ENCODE results near the gene MED27. TPM values are rescaled to one million over a fixed set of nuclear protein-coding genes. Genes with fewer than 3 reads are reported as not detected.

Gene MED27
- total RNA-seq, 4 donors from 2014 or later, result 4.1 to 6.3 (median 5.7) TPM

GRCh38 chr9:131835151-131835910 lies 244.3 kb downstream of the MED27 start:
- TF ChIP-seq POLR2A (IDR thresholded peaks at IDR 0.05), result no peak
- no peak for TF ChIP-seq CTCF (IDR thresholded peaks at IDR 0.05)
- no peak overlapping the region for H3K4me3 ChIP-seq
- peaks cover 0 to 14% (median 0%) of the 10 kb centered on the region in 4 donors for H3K9me3 ChIP-seq
- H3K36me3 ChIP-seq, result no peaks in the 10 kb centered on the region
- H3K27ac ChIP-seq, result no peak overlapping the region
- DNase-seq, result no peak
- no peaks in the 10 kb centered on the region for H3K27me3 ChIP-seq
- H3K4me1 ChIP-seq, result no peaks in the 10 kb centered on the region

GRCh38 chr9:131834721-131835120 lies 244.9 kb downstream of the MED27 start:
- DNase-seq, result no peak
- Histone ChIP-seq H3K27me3 (no peaks in the 10 kb centered on the region), H3K9me3 (peaks cover 0 to 14% (median 0%) of the 10 kb centered on the region in 4 donors), H3K4me1 (no peaks in the 10 kb centered on the region), H3K4me3 (no peak overlapping the region), H3K27ac (no peak overlapping the region), H3K36me3 (no peaks in the 10 kb centered on the region)
- no peak for TF ChIP-seq POLR2A (IDR thresholded peaks at IDR 0.05)
- TF ChIP-seq CTCF (IDR thresholded peaks at IDR 0.05), result no peak

GRCh38 chr9:131833906-131834305 lies 245.8 kb downstream of the MED27 start:
- DNase-seq, result no peak
- no peaks in the 10 kb centered on the region for H3K4me1 ChIP-seq
- no peak overlapping the region for H3K4me3 ChIP-seq
- no peaks in the 10 kb centered on the region for H3K36me3 ChIP-seq
- no peak overlapping the region for H3K27ac ChIP-seq
- no peaks in the 10 kb centered on the region for H3K27me3 ChIP-seq
- TF ChIP-seq CTCF (IDR thresholded peaks at IDR 0.05) (no peak), POLR2A (IDR thresholded peaks at IDR 0.05) (no peak)
- H3K9me3 ChIP-seq, result peaks cover 0 to 14% (median 0%) of the 10 kb centered on the region in 4 donors

GRCh38 chr9:131833083-131833482 lies 246.6 kb downstream of the MED27 start:
- Histone ChIP-seq H3K4me3 (no peak overlapping the region), H3K4me1 (no peaks in the 10 kb centered on the region), H3K27me3 (no peaks in the 10 kb centered on the region), H3K27ac (no peak overlapping the region), H3K9me3 (peaks cover 0 to 14% (median 0%) of the 10 kb centered on the region in 4 donors), H3K36me3 (no peaks in the 10 kb centered on the region)
- DNase-seq, result no peak
- TF ChIP-seq CTCF (IDR thresholded peaks at IDR 0.05), result no peak
- no peak for TF ChIP-seq POLR2A (IDR thresholded peaks at IDR 0.05)

- H3K9me3 ChIP-seq, result peaks cover 0 to 14% (median 0%) of the 10 kb centered on the region in 4 donors
- TF ChIP-seq POLR2A (IDR thresholded peaks at IDR 0.05) (no peak), CTCF (IDR thresholded peaks at IDR 0.05) (no peak)
- H3K27me3 ChIP-seq, result no peaks in the 10 kb centered on the region
- H3K4me1 ChIP-seq, result no peaks in the 10 kb centered on the region
- no peak overlapping the region for H3K27ac ChIP-seq
- H3K4me3 ChIP-seq, result no peak overlapping the region
- H3K36me3 ChIP-seq, result no peaks in the 10 kb centered on the region
- DNase-seq, result no peak
Observed at GRCh38 chr9:131831380-131832165, 248.1 kb downstream of the MED27 start.
